Stimulated activated CD8-positive, alpha-beta memory T cell treated with anti-CD3 and anti-CD28 coated beads, Interleukin-2, amount 100 ng/mL, for 48 hours (primary cell): ENCODE measurements around the gene PAK1.
"Not testable (repeated sequence)": the region's sequence is repeated elsewhere in the genome, so short reads cannot be mapped to it uniquely, and the experiment has no call there.

Experiments used
- DNase-seq, 2 donors: peaks; one replicate each; pipeline ENCODE4 v3.0.0-alpha.2; 2020; ENCODE audit warnings: low read depth in 2 of 2

PAK1 gene

GRCh38 chr11:77403211-77403610 is 70.7 kb downstream of the PAK1 start:
- no peak for DNase-seq

- no peak for DNase-seq
Observed at GRCh38 chr11:77402218-77402556, 71.7 kb downstream of the PAK1 start.

DNA sequence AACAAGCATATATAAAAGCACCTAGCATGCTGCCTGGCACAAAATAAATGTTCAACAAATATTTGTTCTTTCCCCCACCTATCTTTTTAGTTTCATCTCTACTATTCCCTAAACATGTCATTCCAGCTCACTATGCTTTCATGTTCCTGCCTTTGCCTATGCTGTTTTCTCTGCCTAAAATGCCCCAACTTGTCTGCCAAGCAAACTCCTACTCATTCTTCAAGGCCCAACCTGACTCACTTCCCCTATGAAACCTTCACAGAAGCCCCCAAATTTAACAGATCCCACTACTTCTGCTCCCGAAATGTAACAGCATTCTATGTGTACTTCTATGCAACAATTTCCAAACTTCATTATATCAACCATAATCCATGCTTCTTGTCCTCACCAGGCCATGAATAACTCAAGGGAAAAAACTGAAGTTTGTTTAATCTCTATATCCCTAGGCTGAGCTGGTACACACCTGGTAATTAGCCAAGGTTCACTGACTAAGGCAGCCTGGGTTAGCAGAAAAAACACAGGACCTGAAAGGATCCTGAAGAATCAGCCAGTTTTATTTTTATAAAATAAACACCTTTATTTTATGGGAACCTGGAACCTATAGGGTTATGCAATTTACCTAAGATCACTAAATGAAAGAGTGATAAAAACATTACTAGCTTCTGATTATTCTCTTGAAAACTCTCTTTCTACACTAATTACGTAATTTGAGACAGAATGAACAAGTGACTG is 72.2 kb downstream of the PAK1 start:
- no peak for DNase-seq

- DNase-seq: no peak
Observed at GRCh38 chr11:77400775-77401449, 73.0 kb downstream of the PAK1 start.

GRCh38 chr11:77400271-77400670 is 73.6 kb downstream of the PAK1 start:
- no peak for DNase-seq

- DNase-seq: no peak
Observed at GRCh38 chr11:77397631-77398030, 76.3 kb downstream of the PAK1 start.

- DNase-seq: no peak
Observed at GRCh38 chr11:77396911-77397310, 77.0 kb downstream of the PAK1 start.

DNA sequence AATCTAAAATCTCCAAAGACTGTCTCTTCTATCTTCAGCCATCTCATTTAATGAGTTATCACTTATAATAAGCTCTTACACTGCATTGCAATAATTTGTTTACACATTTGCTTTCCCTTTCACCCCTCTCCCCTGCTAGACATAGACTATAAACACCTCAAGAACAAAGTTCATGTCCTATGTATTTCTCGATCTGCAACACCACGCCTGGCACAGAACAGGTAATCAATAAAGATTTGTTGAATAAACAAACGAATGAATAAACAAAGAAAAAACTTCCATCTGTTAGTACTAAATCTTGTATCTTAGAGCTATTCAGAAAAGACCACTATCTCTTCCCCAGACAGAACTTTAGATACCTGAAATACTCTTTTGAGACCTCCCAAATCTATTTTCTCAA is 77.6 kb downstream of the PAK1 start:
- DNase-seq: no peak

- DNase-seq: no peak
Observed at GRCh38 chr11:77395460-77396173, 78.3 kb downstream of the PAK1 start.

- no peak for DNase-seq
Observed at GRCh38 chr11:77392842-77393241, 81.1 kb downstream of the PAK1 start.

GRCh38 chr11:77387701-77388100 is 86.2 kb downstream of the PAK1 start:
- no peak for DNase-seq

DNA sequence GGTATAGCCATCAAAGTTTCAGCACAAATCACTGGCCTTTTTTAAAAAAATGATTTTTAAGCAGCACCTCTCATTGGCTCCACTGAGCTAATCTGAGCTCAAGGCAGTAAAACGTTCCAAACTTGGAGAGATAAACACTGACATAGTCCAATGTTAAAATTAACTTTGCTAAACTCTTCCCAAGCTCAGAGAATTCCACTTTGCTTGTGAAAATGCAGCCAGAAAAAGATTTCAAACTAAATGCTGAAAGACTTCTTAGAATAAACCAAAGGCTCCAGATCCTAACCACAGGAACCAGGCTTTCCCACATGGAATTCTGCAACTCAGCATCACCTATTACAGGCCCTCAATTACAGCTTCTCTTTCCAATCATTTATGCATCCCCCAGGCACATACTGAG is 87.7 kb downstream of the PAK1 start:
- no peak for DNase-seq

DNA sequence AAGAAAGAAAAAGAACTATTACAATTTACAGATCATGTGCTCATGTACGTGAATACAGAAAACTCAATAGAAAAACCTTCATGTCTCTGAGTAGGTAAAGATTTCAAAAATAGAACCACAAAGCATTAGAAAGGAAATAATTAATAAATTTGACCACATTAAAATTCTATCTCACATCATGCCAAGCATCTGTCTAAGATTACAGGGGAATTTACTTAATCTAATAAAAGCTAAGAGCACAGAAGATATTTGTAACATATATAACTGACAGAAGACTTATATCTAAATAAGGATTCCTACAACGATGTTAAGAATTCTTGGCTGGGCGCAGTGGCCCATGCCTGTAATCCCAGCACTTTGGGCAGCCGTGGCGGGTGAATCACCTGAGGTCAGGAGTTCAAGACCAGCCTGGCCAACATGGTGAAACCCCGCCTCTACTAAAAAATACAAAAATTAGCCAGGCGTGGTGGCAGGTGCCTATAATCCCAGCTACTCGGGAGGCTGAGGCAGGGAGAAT is 88.6 kb downstream of the PAK1 start:
- not testable (repeated sequence) for DNase-seq

DNA sequence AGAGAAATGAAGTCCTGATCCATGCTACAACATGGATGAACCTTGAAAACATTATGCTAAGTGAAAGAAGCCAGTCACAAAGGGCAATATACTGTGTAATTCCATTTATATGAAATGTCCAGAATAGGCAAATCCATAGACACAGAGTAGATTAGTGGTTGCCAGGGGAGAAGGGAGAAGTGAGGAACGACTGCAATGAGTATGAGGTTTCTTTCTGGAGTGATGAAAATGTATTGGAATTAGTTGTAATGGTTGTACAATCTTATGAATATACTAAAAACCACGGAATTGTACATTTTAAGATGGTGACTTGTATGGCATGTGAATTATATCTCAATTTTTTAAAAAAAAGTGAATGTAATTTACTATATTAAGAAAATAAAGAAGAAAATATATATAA is 89.3 kb downstream of the PAK1 start:
- DNase-seq: no peak

- DNase-seq: not testable (repeated sequence)
Observed at GRCh38 chr11:77383349-77383748, 90.5 kb downstream of the PAK1 start.

- DNase-seq: no peak
Observed at GRCh38 chr11:77381729-77382665, 91.9 kb downstream of the PAK1 start.

- no peak for DNase-seq
Observed at GRCh38 chr11:77379934-77380333, 94.0 kb downstream of the PAK1 start.

GRCh38 chr11:77379253-77379652 is 94.6 kb downstream of the PAK1 start:
- DNase-seq: no peak

DNA sequence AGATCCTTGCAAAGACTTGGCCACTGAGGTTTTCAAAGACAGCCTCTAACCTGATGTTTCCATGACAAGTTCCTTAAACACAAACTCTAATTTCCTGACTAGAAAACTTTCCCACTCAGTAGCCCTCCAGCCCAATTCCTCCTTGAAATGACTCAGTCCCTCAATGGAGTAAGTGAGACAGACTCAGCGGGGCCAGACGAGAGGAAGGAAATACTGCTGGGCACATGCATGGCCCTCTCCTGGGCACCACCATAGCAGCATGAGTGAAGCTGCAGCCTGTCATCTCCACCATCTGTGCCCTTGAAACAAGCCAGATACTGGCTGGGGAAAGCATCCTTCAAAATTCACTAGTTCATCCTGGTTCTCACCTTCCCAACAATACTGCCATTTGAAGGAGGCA is 96.2 kb downstream of the PAK1 start:
- no peak for DNase-seq

DNA sequence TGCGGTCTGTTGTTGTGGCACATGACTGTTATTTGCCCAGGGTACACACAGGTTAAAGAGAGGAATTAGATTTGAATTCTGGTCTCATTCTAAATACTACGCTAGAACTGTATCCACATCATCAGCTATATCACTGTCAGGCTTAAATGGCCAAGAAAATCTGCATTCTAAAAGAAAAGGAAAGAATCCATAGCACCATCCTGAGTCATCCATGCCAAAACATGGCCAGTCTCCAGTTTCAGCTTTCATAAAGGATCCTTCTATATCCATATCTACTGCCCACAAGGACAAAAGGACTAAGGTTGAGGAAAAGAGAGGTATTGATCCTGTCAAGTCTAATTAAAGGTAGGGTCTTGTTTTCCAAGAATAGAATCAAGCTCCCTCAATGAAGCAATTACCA is 98.8 kb downstream of the PAK1 start:
- DNase-seq: no peak

DNA sequence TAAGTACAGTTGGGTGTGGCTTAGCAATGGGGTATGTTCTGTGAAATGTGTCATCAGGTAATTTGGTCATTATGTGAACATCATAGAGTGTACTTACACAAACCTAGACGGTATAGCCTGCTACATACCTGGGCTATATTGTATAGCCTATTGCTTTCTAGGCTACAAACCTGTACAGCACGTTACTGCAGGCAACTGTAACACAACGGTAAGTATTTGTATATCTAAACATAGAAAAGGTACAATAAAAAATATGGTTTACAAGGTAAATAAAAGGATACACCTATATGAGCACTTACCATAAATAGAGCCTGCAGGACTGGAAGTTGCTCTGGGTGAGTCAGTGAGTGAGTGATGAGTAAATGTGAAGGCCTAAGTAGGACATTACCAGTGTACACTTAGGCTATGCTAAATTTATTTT is 99.3 kb downstream of the PAK1 start:
- DNase-seq: no peak

DNA sequence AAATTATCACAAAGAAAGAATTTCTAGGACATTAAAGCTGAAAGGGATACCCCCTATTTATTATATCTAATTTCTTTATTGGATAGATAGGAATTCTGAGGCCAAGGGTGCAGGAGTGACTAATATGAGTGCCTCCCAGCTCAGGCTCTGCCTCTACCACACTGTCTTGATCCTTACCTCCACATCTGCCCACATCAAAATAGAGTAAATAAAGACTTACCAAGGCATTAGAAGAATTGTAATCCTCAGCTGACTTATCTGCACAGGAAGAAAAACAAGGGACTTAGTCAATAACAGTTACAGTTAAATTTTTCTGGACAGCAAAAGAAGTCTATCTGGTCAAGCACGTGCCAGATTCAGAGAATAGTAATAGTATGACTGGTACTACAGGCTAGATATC is 99.8 kb downstream of the PAK1 start:
- DNase-seq: no peak
